NCI-H446 (cell line): ENCODE results near the gene TTC14.

Source experiments
- DNase-seq, 2 experiments: peaks; one replicate each; lab custom pipeline; 2025; lab: John Stamatoyannopoulos, UW

TTC14 gene

DNA sequence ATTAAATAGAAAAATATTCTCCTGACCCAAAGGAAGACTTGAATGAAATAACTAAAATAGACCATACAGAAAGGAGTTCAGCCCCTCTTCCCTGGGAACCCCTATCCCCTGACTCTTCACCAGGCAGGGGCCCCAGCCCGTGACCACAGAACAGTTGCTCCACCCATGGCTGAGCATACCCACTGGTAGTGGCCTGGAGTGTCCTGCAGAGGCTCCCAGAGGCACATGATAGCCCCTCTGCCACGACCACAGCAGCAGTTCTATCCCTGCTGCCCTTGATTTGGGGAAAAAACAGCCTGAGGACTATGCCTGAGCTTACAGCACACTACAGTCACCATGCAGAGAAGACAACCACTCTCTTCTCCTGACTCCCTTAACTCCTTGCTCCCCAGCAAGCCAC lies 31.8 kb downstream of the TTC14 start:
- no peak for DNase-seq

DNA sequence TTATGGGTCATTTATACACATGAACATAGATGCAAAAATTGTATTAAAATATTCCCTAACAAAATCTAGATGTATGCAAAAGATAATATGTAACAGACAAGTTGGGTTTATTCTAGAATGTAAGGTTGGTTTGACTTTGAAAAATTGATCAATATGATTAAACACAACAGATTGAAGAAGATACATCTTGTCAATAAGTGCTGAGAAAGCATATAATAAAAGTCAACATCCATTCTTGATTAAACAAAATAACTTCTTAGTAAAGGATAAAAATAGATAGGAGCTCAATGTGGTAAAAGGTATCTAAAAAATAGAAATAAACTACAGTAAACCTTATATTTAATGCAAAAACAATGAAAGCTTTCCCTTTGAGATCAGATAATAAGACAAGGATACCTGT lies 39.0 kb downstream of the TTC14 start:
- DNase-seq = no peak

DNA sequence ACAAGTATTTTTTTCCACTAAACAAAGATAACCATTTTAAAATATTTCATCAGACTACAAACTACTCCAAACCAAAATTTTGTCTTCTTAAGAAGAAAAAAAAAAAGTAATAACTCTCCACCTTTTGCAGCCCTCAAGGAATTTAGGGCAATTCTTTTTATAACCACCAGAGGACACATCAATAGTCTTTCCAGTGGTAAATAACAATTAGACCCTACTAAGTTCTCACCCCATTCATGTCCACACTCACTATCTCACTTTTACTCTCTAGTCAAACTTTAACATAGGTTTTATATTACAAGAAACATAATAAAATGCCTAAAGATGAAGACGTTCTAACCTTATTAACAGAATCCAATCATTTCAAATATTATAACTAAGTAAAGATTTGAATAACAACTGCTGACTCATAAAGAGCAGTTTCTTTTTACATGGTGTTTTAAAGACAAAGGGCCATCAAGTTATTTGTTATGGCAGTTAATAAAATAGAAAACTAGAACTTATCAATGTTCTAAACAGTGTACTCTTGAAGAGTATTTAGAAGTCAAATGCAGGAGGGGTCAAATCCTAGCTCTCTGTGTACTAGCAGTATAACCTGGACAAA lies 44.3 kb downstream of the TTC14 start:
- DNase-seq = no peak

DNA sequence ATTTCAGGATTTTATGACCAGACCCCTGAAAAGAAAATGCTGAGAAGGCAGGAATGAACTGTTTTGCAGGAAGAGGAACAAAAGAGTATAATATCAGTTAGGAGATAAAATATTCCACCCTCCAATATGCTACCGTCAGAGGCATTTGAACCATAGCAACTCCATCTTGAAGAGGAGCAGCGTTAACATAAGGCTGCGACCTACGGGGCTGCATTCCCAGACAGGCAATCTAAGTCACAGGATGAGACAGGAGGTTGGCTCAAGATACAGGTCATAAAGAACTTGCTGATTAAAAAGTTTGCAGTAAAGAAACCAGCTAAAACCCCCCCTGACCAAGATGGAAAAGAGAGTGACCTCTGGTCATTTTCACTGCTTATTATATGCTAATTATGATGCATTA lies 54.4 kb downstream of the TTC14 start:
- no peak for DNase-seq

DNA sequence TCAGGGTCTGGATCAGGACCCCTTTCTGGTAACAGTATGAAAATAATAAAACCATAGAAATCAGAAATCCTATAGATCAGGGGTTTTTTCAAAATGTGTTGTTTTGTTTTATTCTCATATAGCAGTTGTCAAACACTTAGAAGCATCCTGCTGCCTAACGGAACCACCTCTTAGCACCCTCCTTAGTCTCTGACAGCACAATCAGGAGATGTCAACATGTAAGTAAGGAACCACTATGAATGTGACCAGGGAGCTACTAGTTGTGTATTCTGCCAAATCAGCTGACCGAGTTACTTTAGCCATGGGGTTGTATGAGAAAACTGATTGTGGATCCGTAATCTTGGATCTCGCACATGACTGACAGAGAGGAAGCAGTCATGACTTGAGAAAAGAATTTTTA lies 55.1 kb downstream of the TTC14 start:
- DNase-seq = no peak
